IPS-NIHi7 (cell line): ENCODE data around the gene C3orf33.

Experiments used
- DNase-seq: peaks from one replicate; pipeline ENCODE4 v3.0.0; 2012; ENCODE audit warnings: mixed read lengths; ENCODE audit errors: extremely low spot score

C3orf33 gene

DNA sequence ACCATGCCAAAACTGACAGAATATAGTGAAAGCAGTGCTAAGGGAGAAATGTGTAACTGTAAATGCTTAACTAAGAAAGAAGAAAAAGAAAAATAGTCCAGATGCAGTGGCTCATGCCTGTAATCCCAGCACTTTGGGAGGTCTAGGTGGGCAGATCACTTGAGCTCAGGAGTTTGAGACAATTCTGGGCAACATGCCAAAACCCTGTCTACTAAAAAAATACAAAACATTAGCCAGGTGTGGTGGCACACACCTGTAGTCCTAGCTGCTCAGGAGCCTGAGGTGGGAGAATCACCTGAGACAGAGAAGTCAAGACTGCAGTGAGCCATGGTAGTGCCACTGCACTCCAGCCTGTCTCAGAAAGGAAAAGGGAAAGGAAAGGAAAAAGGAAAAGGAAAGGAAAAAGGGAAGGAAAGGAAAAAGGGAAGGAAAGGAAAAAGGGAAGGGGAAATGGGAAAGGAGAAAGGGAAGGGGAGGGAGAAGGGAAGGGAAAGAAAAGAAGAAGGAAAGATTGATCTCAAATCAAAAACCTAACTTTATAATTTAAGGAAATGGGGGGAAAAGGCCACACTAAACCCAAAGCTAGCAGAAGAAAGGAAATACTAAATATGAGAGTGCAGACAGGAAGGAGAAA, 20.3 kb downstream of the C3orf33 start:
- DNase-seq = no peak

DNA sequence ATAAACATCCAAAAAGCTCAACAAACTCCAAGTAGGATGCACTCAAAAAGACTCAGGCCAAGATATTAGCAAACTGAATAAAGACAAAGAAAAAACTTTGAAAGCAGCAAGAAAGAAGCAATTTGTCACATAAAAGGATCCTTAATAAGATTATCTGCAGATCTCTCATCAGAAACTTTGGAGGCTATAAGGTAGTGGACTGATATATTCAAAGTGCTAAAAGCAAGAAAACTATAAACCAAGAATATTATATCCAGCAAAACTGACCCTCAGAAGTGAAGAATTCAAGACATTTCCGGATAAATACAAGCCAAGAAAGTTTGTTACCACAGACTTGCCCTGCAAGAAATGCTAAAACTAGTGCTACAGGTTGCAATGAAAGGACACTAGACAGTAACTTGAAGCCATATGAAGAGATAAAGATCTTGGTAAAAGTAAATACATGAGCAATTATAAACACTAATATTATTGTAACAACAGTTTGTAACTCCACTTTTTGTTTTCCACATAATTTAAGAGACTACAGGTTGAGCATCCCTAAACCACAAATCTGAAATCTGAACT, 23.6 kb downstream of the C3orf33 start:
- DNase-seq = no peak

DNA sequence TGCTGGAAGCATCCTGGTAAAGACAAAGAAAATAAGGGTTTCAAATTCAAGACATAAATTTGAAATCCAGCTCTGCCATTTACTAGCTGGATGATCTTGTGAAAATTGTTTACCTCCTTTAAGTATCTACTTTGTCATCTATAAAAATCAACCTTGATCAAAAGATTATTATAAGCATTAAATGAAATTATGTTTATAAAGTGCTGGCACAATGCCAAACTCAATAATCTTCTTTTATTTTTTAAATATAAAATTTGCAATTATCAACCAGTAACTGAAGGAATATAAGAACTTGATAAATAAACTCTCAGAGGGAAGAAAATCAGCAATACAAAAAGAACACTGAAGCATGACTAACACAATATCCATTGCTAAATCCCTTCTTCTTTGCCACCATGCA, 25.8 kb downstream of the C3orf33 start:
- DNase-seq = no peak

DNA sequence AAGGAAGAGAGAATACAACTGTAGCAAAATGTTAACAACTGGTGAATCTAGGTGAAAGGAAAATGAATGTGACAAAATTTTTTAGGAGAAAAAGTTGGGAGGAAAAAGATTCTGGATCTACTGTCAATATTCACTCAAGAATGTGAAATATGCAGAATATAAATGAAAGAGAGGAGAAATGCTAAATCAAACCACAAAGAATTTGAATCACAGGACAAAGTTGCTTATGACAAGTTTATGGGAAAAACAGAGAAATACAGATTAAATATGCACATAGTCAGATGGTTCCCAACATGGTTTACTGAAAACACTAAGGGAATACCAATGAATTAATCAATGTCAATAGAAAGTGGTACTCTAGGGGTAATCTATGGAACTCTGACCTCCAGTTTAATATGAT, 27.6 kb downstream of the C3orf33 start:
- no peak for DNase-seq

DNA sequence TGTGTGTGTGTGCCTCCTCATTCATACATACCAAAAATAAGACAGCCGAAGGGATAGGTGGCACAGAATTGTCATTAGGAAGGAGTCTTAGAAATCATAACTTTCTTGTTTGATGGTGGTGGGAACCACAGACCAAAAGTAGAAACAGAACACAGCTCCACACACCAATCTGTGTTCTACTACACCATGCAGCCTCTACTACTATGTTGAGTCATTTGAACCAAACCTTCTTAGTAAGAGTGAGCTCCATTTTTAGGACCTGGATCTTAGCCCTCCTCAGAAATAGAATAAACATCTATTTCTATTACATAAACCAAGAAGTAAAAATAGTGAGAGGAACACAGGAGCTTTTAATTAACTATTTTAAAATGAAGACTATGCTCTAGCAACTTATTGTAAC, 33.3 kb downstream of the C3orf33 start:
- DNase-seq = no peak

DNA sequence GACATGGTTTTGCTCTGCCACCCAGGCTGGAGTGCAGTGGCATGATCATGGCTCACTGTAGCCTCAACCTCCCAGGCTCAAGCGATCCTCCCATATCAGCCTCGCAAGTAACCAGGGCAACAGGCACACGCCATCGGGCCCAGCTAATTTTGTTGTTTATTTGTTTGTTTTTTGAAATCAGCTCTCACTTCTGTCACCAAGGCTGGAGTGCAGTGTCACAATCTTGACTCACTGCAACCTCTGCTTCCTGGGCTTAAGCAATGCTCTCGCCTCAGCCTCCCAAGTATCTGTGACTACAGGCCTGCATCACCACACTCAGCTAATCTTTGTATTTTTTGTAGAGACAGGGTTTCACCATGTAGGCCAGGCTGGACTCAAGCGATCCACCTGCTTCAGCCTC, 35.0 kb downstream of the C3orf33 start:
- DNase-seq = no peak

DNA sequence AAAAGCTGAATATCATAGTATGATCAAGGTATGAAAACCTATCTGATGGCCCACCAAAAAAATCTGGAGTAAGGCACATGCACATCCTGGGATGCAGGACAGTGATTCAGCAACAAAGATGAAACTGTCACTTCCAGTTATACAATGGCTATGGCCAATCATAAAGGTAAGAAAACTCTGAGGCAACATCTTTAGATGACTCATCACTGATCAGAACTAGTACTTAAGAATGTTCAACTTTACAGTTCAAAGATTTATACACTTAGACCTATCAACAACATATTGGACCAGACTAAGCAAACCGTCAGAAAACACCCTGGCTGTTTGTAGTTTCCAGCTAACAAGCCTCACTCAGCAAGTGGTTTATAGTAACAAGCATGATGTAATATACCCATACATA, 39.9 kb downstream of the C3orf33 start:
- no peak for DNase-seq

DNA sequence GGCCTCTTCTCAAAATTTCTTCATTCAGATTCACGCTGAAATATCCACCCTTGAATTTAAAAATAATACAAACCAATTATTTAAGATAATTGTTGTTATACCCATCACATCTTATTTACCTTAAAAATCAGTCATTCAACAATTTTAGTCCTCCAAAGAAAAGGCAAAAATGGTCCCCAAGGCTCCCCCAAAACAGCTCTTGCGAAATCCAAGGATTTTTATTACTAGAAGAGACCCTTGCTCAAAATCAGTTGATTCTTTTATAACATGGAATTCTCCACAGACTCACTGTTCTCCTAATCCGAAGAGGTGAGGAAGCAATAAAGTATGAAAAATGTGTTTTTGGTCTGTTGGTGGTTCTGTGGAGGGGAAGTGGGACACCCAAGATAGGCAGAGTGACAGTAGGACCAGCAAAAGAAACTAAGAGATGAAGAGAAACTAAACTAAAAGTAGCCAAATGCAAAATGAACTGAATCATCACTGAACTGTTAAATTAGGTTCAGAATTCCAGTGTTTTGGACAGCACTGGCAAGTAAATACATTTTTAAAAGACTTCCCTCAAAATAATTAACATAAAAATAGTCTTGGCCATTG, 42.1 kb downstream of the C3orf33 start:
- DNase-seq = no peak

DNA sequence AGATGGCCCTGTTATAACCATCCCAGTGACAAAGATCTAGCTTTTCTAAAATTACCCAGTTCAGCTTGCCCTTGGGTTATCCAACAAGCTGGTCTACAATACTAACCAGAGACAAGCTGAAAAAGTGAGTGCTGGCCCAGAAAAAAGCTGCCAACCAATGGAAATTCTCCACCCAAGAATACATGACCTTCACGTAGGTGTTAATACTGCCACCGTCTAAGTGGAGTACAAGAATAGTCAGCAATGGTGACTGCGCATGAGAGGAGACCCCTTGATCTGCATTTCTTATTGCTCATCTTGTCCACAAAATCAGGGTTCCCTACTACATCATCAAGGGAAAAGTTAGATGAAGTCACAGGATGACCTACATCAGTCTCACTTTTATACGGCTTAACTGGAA, 45.4 kb downstream of the C3orf33 start:
- no peak for DNase-seq

DNA sequence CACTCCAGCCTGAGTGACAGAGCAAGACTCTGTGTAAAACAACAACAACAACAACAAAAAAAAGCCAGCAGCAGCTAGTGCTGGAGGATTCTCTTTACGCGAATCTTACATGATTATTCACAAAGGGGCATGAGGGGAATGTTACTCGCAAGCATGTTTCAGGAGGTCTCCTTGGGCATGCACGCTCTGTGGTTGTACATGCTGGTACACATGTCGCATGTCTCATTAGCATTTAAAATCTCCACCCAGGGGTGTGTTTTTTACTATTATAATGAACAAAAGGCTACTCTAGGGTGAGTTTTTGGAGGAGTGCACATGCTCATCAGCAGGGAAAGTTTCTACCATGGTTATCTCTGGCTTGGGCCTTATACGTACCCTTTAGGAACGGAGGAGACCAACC, 48.5 kb downstream of the C3orf33 start:
- DNase-seq = no peak

DNA sequence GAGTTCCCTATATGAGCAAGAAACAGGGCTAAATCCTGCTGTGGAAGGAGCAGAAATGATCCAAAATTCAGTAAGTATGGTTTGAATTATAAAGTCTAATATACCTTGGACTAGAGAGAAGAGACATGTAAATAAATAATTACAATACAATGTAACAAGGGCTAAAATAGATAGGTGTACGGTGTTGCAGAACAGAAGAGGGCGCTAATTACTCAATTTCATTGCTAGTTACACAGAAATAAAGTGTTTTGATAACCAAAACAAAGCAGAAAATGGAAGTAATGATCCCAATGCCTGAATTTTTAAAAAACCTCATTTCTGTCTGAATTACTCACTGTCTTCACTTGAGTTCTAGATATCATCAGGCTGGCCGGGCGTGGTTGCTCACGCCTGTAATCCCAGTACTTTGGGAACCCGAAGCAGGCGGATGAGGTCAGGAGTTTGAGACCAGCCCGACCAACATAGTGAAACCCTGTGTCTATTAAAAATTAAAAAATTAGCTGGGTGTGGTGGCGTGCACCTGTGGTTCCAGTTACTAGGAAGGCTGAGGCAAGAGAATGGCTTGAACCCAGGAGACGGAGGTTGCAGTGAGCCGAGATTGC, 52.9 kb downstream of the C3orf33 start:
- DNase-seq = no peak

DNA sequence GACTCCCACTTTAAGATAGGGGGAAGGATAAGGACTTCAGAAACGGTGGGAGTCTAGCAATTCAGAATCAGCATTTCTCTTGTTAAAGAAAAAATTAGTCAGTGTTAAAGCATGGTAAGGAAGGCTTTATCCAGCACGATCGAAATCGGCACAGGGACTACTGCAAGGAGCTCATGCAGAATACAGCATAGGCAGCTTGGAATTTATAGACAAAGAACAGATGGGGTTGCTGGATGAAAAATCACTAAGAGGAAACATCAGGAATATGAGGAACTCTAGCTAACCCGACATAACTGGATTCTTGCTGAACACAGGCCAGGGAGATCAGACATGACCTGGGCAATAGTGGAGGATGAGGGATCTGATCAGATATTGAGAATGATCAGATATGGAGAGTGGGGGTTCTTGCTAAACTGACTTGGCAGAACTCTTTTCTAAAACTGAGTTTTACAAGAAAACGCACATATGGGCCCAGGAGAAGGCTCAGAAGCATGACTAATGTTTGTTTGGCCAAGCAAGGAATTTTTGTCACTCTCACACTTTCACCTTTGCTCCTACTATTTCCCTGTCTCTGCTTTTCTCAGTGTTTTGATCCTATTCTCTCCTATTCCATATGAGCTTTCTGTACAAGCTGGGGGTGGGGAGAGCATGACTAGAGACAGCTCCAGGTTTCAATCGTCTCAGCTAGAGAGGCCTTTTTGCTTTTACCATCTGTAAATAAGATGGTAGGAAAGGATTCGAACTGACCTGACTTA, 57.3 kb downstream of the C3orf33 start:
- no peak for DNase-seq

DNA sequence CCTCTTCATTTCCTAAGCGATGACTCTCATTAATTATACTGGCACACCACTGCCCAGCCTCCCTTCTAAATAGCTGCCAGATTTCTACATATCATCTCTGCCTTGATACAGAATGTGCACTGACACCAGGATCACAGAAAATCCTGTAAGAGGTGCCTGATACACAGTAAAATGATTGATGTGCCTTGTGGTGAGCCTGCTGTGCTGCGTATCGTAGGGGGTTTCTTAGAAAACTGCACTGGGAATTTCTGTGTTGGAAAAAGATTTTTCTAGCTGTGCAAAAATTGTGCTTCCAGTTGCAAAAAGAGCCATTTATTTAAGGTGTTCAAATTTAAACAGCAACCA, 58.2 kb downstream of the C3orf33 start:
- DNase-seq = no peak

DNA sequence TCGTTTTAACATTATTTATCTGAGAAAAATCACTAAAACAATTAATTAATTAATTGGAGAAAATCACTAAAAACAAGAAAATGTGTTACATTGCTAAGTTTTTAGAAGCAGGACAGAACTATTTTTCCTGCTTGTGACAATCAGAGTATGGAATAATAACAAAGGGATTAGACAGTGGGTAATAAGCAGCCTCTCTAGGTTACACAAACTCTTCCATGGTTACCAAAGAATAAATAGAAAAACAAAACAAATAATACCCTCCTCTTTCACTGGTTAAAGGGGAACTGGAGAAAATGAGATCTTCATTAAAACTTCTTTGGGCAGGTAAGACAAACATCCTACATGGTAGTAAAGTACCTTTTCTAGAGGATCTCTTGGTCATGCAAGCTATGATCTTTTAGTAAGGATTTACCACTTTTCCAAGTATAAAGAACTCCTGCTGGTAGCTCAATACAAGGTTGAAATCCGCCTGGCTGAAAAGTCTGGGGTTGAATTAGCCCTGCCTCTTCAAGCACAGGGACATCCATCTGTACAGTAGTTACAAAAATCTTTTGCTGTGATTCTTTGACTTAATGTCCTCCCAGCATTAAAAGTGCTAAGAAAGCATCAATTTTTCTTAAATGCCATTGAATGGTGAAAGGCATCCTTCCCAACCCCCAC, 58.7 kb downstream of the C3orf33 start:
- no peak for DNase-seq

DNA sequence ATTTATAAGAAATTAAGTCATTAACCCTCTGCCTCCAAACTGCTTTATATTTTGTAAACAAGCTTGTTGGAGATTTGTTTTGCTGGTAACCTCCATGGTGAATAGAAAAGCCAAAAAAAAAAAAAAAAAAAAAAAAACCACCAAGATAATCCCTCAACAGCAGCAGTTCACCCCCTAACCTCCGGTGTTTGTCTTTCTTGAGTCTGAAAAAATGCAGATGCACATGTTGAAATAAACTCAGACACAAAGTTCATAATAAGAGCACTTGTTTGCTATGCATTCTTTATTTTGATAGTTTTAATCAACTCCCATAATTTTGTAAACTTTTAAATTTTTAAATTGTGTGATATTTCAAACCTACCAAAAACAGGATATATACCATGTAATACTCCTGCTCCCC, 59.4 kb downstream of the C3orf33 start:
- DNase-seq = no peak

DNA sequence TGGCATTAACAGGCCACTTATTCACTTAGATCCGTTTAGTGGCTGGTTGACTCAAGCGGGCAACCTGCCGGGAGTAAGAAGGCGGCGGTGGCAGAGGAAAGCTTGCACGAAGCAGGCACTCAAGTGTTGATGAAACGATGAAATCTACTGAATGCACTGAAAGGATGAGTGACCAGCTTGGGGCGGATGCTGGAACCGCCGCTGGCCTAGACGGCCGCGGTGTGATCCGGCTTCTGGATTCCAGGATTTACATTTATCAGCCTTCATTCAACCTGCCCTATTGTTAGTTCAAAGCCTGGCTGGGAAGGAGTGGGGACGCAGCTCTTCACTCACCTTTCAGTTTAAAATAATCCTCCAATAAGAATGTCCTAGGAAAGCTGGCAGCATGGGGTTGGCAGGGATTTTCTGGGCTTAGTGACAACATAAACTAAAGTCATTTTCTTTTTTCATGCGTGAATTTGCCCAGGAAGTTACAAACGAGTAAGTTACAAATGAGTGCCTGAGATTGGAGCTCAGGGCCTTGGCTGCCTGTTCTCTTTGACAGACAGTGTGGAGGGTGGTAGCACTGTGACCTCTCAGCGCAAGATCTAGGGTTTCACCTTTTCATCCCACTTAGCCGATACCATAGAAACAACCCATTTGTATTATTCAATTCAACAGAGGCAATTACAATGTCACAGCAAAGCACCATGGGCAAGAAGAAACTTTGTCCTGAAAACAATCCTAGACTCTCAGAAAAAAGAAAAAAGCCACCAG, 60.1 kb downstream of the C3orf33 start:
- DNase-seq = peak; percentile 72

DNA sequence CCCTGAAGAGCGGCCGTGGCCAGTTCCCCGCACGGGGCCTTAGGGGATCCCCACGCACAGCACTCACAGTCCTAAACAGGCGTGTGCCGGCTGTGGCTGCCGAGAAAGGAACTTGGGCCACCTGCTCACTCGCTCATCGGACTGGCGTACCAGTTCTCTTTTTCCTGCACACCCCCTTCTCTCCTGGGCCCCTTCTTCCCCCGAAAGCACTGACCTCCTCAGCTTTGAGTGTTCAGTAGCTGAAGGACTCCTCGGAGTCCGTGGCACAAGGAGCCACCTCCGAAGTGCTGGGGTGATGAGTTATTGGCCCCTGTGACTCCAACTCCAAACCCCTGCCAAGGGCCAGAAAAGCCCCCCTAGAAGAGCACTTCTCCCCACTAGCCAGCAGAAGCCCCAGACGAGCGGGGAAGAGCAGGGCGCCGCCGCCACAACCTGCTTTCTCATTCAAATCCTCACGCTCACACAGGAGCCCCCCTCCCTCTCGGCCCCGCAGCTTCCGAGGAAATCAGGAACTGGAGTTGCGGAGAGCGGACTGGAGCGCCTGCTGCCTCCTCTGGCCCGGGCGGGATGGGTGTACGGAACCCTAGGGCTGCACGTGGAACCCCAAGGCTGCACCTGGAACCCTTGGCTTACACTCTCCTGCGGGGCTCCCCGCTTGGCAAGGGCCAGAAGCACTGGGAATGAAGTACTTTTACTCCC, 61.3 kb downstream of the C3orf33 start, which contains the start of gene PLCH1:
TSS of gene PLCH1 (minus strand) at position 446 of the 699 bp plus-strand sequence. CDS start 40,847 bp downstream, outside the sequence.
- DNase-seq = peak; percentile 87

DNA sequence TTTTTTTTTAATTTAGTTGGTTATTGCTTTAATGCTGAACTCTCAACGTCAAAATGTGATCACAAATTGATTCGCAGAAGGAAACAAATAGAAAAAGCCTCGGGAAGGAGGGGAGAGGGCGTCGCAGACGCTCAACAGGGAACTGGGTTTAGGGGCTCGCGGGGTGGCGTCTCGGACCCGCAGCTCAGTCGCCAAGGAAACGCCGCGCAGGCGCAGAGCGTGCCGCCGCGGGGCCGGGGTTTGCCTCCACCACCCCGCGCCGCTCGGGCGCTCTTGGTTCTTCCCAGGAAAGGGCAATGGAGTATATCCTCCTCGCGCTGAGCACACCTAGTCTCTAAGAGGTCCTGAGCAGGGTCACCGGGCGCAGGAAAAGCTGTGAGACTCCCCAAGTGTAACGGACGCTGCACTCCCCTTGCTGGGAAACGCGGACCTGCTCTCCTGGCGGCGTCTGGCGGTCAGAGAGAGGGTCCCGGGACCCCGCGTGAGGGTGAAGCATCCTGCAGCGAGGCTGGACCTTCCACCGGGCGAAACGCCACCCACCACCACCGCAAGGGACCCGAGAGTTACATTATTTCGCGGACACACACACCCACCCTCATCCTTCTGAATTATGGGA, 62.0 kb downstream of the C3orf33 start:
- DNase-seq = peak; percentile 91

DNA sequence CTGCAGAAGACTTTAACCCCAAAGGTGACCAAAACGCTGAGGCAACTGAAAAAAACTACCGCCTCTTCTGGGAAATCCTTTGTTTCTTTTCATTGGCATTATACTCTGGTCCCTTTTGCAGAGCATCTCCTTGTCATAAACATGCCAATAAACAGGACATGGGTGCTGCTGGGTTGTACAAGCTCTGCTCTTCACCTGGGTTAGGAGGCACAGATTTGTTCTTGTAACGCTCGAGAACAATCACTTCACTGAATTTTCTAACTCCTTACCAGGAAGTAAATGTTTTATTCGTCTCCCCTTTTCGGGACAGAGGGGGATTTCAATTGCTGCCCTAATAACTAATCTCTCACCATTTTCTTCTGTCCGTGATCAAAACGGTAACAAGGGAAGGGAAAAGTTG, 62.5 kb downstream of the C3orf33 start:
- no peak for DNase-seq

DNA sequence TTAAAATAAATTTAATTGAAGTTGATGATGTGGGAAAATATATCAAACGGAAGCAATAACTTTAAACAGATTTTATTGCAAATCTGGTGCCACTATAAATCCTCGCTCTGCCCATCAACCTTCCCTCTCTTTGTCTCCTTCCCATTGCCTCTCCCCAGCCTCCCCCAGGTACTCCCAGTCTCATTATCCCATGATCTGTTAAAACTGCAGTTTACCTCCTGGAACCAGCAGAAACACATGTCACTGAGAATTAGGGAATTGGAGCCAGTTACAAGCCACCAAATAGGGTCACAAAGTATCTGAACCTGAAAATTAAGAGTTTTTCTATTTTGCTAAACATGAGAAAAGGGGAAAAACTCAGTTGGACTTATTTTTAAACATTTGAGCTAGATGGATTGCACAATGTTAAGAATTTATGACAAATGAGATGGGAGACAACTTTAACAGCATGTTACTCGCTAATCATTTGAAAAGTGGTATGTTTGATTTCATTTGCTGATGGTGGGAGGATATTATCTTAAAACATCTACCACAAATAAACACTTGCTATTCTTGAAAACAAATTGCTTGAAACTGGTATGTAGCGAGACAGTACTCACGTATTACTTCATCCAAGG, 63.6 kb downstream of the C3orf33 start:
- DNase-seq = no peak
